SK-N-SH (cell line): ENCODE data around the gene PIP5K1B. TPM values are rescaled to one million over a fixed set of nuclear protein-coding genes. Genes with fewer than 3 reads are reported as not detected.

Experiments used
- CTCF ChIA-PET: fragments of 300-600, 350-600 bp; formaldehyde crosslinking; extraction: SDS; loops from one replicate; lab custom pipeline; 2021; lab: Yijun Ruan, JAX
- POLR2A ChIA-PET: fragments of 350-600 bp; sonication (Branson Sonifier 250); formaldehyde crosslinking; extraction: SDS; loops from one replicate; lab custom pipeline; 2020; ENCODE audit warnings: antibody characterized with exemption, inconsistent platforms; lab: Yijun Ruan, JAX
- DNase-seq: peaks from one replicate; pipeline ENCODE4 v3.0.0; 2012
- H2AFZ ChIP-seq: fragments of 200-600 bp; sonication (generic); 2 replicates; pipeline ENCODE4 v1.8.1; 2016; ENCODE audit warnings: antibody characterized with exemption, mild to moderate bottlenecking, low read depth
- H3F3A ChIP-seq: fragments of 200-600 bp; sonication (generic); replicated peaks from 2 replicates; pipeline ENCODE3; 2016; ENCODE audit warnings: antibody characterized with exemption, mild to moderate bottlenecking; ENCODE audit not compliant: insufficient read depth
- H3K27ac ChIP-seq, 2 experiments: fragments of 200-500 bp in 1 of 2; fragments of 200-600 bp in 1 of 2; sonication (Bioruptor generic) in 1 of 2; sonication (generic), shearing (Covaris generic) in 1 of 2; 2 replicates each; pipeline versions ENCODE4 v1.5.1 to v1.6.1; 2014 to 2016; ENCODE audit warnings: low read depth in 2 of 2, inconsistent platforms in 1 of 2, low read length in 1 of 2, mild to moderate bottlenecking in 1 of 2, mixed read lengths in 1 of 2
- H3K27me3 ChIP-seq: fragments of 200-600 bp; sonication (generic), shearing (Covaris generic); 2 replicates; pipeline ENCODE4 v1.6.1; 2016; ENCODE audit warnings: mixed run types; ENCODE audit not compliant: insufficient read depth
- H3K36me3 ChIP-seq, 2 experiments: fragments of 200-500 bp in 1 of 2; fragments of 200-600 bp in 1 of 2; sonication (Bioruptor generic) in 1 of 2; sonication (generic) in 1 of 2; replicated peaks in 1 of 2; 2 replicates each; pipeline versions ENCODE3 to v1.5.1; 2014 to 2016; ENCODE audit warnings: low read length in 1 of 2, mild to moderate bottlenecking in 1 of 2; ENCODE audit not compliant: insufficient read depth in 2 of 2, control insufficient read depth in 1 of 2
- H3K4me1 ChIP-seq, 2 experiments: fragments of 200-500 bp in 1 of 2; fragments of 200-600 bp in 1 of 2; sonication (Bioruptor generic) in 1 of 2; sonication (generic), shearing (Covaris generic) in 1 of 2; 2 replicates each; pipeline versions ENCODE4 v1.5.1 to v1.6.1; 2014 to 2016; ENCODE audit warnings: low read depth in 1 of 2, low read length in 1 of 2, mixed run types in 1 of 2; ENCODE audit not compliant: insufficient read depth in 2 of 2, control insufficient read depth in 1 of 2
- H3K4me2 ChIP-seq: fragments of 200-600 bp; sonication (generic), shearing (Covaris generic); 2 replicates; pipeline ENCODE4 v1.6.1; 2017; ENCODE audit warnings: mixed run types
- H3K4me3 ChIP-seq, 2 experiments: fragments of 200-500 bp in 1 of 2; fragments of 200-600 bp in 1 of 2; sonication (Bioruptor generic) in 1 of 2; sonication (generic), shearing (Covaris generic) in 1 of 2; 2 replicates each; pipeline versions ENCODE4 v1.5.1 to v1.8.1; 2014 to 2016; ENCODE audit warnings: low read depth in 2 of 2, inconsistent platforms in 1 of 2, low read length in 1 of 2, mild to moderate bottlenecking in 1 of 2, mixed read lengths in 1 of 2, moderate library complexity in 1 of 2
- H3K79me2 ChIP-seq: fragments of 200-600 bp; sonication (generic); 2 replicates; pipeline ENCODE4 v1.8.1; 2017; ENCODE audit warnings: mild to moderate bottlenecking; ENCODE audit not compliant: insufficient read depth
- H3K9ac ChIP-seq: fragments of 200-600 bp; sonication (generic); 2 replicates; pipeline ENCODE4 v1.6.1; 2017; ENCODE audit warnings: mixed run types
- H3K9me2 ChIP-seq: fragments of 200-600 bp; sonication (generic); 2 replicates; pipeline ENCODE4 v1.6.1; 2017; ENCODE audit warnings: mixed run types
- H3K9me3 ChIP-seq: fragments of 200-600 bp; sonication (generic); 2 replicates; pipeline ENCODE4 v1.6.1; 2017; ENCODE audit warnings: mixed run types, mild to moderate bottlenecking, moderate library complexity
- H4K20me1 ChIP-seq: fragments of 200-600 bp; sonication (generic); 2 replicates; pipeline ENCODE4 v1.6.1; 2017; ENCODE audit warnings: mild to moderate bottlenecking, mixed run types; ENCODE audit not compliant: insufficient read depth
- CTCF ChIP-seq: fragments of 200-600 bp; sonication (generic); IDR thresholded peaks from 2 replicates; pipeline ENCODE4 v1.6.1; 2017; ENCODE audit warnings: antibody characterized with exemption, mild to moderate bottlenecking, moderate library complexity
- ELF1 ChIP-seq: IDR thresholded peaks from 2 replicates; pipeline ENCODE4 v1.4.0; 2012
- EZH2phosphoT487 ChIP-seq: fragments of 200-600 bp; sonication (generic); IDR thresholded peaks from 2 replicates; pipeline ENCODE4 v1.6.1; 2017; ENCODE audit warnings: low read depth, mixed run types, mild to moderate bottlenecking, antibody characterized with exemption, moderate library complexity, borderline replicate concordance
- FOSL2 ChIP-seq: IDR thresholded peaks from 2 replicates; pipeline ENCODE4 v1.4.0; 2012; ENCODE audit warnings: low read depth, mild to moderate bottlenecking, moderate library complexity, borderline replicate concordance
- IRF3 ChIP-seq: fragments of 150-350 bp; IDR thresholded peaks from 2 replicates; pipeline ENCODE4 v1.6.1; 2016; ENCODE audit warnings: mild to moderate bottlenecking, low read depth, low read length
- MAX ChIP-seq: IDR thresholded peaks from 2 replicates; pipeline ENCODE4 v1.4.0; 2012; ENCODE audit warnings: low read depth
- NRF1 ChIP-seq: IDR thresholded peaks from 2 replicates; pipeline ENCODE4 v1.6.1; 2012; ENCODE audit warnings: low read depth, mild to moderate bottlenecking, low read length
- PBX3 ChIP-seq: IDR thresholded peaks from 2 replicates; pipeline ENCODE4; 2012
- POLR2AphosphoS5 ChIP-seq: IDR thresholded peaks from 2 replicates; pipeline ENCODE4 v1.6.1; 2012; ENCODE audit warnings: low read depth, low read length
- RFX5 ChIP-seq: IDR thresholded peaks from 2 replicates; pipeline ENCODE4 v1.6.1; 2012; ENCODE audit warnings: mild to moderate bottlenecking, improper control_type of control experiment, low read length
- SIN3A ChIP-seq: IDR thresholded peaks from 2 replicates; pipeline ENCODE4 v1.6.1; 2012; ENCODE audit warnings: low read depth, mild to moderate bottlenecking, low read length, moderate library complexity, borderline replicate concordance
- SMC3 ChIP-seq: IDR thresholded peaks from 2 replicates; pipeline ENCODE4 v1.6.1; 2012; ENCODE audit warnings: low read depth, low read length, improper control_type of control experiment
- TCF12 ChIP-seq: IDR thresholded peaks from 2 replicates; pipeline ENCODE4 v1.4.0; 2012
- TEAD4 ChIP-seq: IDR thresholded peaks from 2 replicates; pipeline ENCODE4 v1.4.0; 2012; ENCODE audit warnings: mild to moderate bottlenecking, borderline replicate concordance; ENCODE audit not compliant: insufficient read depth
- USF1 ChIP-seq: IDR thresholded peaks from 2 replicates; pipeline ENCODE4 v1.4.0; 2012; ENCODE audit warnings: low read depth, borderline replicate concordance
- USF2 ChIP-seq: fragments of 150-350 bp; IDR thresholded peaks from 2 replicates; pipeline ENCODE4 v1.6.1; 2017; ENCODE audit warnings: antibody characterized with exemption, low read length, low read depth, borderline replicate concordance
- YY1 ChIP-seq: IDR thresholded peaks from 2 replicates; pipeline ENCODE4 v1.4.0; 2012; ENCODE audit warnings: low read depth, mild to moderate bottlenecking
- ZBTB33 ChIP-seq: IDR thresholded peaks from 2 replicates; pipeline ENCODE4 v1.4.0; 2012; ENCODE audit warnings: low read depth, borderline replicate concordance
- WGBS: methylation state at CpG from one replicate; pipeline ENCODE4 v1.1.6; 2017; ENCODE audit warnings: low lambda C conversion rate; 5-methylcytosine and 5-hydroxymethylcytosine counted together
- polyA plus RNA-seq, 3 experiments: library from polyadenylated mRNA; depleted of rRNA; stranded (reverse); fragments of >200 nt; gene quantifications; 2 replicates each; pipeline ENCODE4 v1.2.3, GENCODE V29; 2012

PIP5K1B gene
- polyA plus RNA-seq, 1 of the 3 experiments (the other 2 are of a cell fraction) = not detected

GRCh38 chr9:68970151-68970550 lies 265.1 kb downstream of the PIP5K1B start (continued):
- no peak for TF ChIP-seq PBX3
- TF ChIP-seq SMC3 = no peak

- H3K9me2 ChIP-seq = no peaks in the 10 kb centered on the region
- no peaks in the 10 kb centered on the region for H3K4me1 ChIP-seq
- no peaks in the 10 kb centered on the region for H3F3A ChIP-seq
- H4K20me1 ChIP-seq = no peaks in the 10 kb centered on the region
- H2AFZ ChIP-seq = no peak overlapping the region
- no peak overlapping the region for H3K27ac ChIP-seq
- H3K4me2 ChIP-seq = no peak overlapping the region
- ChIA-PET POLR2A (no interaction called here), CTCF (no interaction called here)
- H3K9ac ChIP-seq = no peak overlapping the region
- no peaks in the 10 kb centered on the region for H3K79me2 ChIP-seq
- 32% methylated on average over 3 of the region's 3 CpGs for WGBS
- no peak for DNase-seq
- no peaks in the 10 kb centered on the region for H3K9me3 ChIP-seq
- H3K36me3 ChIP-seq = no peaks in the 10 kb centered on the region
- no peak for TF ChIP-seq NRF1
- no peak for TF ChIP-seq CTCF
- TF ChIP-seq TCF12 = no peak
- no peak for TF ChIP-seq POLR2AphosphoS5
- TF ChIP-seq USF1 = no peak
- H3K4me3 ChIP-seq = no peak overlapping the region
- H3K27me3 ChIP-seq = peaks cover 5% of the 10 kb centered on the region; the same call in 1 of the 2 replicates
Measured at GRCh38 chr9:68973619-68974018, 268.6 kb downstream of the PIP5K1B start.

GRCh38 chr9:68974431-68974830 lies 269.4 kb downstream of the PIP5K1B start:
- POLR2A ChIA-PET = no interaction called here
- no peaks in the 10 kb centered on the region for H4K20me1 ChIP-seq
- TF ChIP-seq EZH2phosphoT487 (no peak), NRF1 (no peak), YY1 (no peak), POLR2AphosphoS5 (no peak), MAX (no peak), TEAD4 (no peak), USF2 (no peak), IRF3 (no peak), FOSL2 (no peak), ZBTB33 (no peak), SIN3A (no peak), RFX5 (no peak), ELF1 (no peak)

More at GRCh38 chr9:68974431-68974830, 269.4 kb downstream of the PIP5K1B start:
- Histone ChIP-seq H3K9me3 (no peaks in the 10 kb centered on the region), H3K27ac (no peak overlapping the region), H2AFZ (no peak overlapping the region), H3K79me2 (no peaks in the 10 kb centered on the region), H3K4me3 (no peak overlapping the region), H3F3A (no peaks in the 10 kb centered on the region), H3K4me1 (no peaks in the 10 kb centered on the region), H3K36me3 (no peaks in the 10 kb centered on the region), H3K27me3 (peaks cover 5% of the 10 kb centered on the region; the same call in 1 of the 2 replicates), H3K9ac (no peak overlapping the region), H3K4me2 (no peak overlapping the region), H3K9me2 (no peaks in the 10 kb centered on the region)
- CTCF ChIA-PET = interaction anchor here (1.2 kb wide), 1 partner anchor 25 kb away, joined by 5 read pairs; no protein-coding TSS in a partner anchor
- DNase-seq = no peak
- 5% methylated on average over 5 of the region's 5 CpGs for WGBS
